K562 (cell line): ENCODE data around the gene POLR2L. TPM values are rescaled to one million over a fixed set of nuclear protein-coding genes. Genes with fewer than 3 reads are reported as not detected.

ENCODE experiments used
- ARID4B ChIP-seq: sonication (generic); formaldehyde crosslinking; IDR thresholded peaks from 2 replicates; pipeline ENCODE4 v1.8.0; 2022; ENCODE audit warnings: mild to moderate bottlenecking, missing genetic modification reagents
- CEBPZ ChIP-seq: fragments of 150-350 bp; IDR thresholded peaks from 2 replicates; pipeline ENCODE4 v1.6.1; 2014; ENCODE audit warnings: low read depth, mild to moderate bottlenecking, low read length, borderline replicate concordance
- CHD4 ChIP-seq: fragments of 200-600 bp; sonication (generic); IDR thresholded peaks from 3 replicates; pipeline ENCODE4 v1.6.1; 2012; ENCODE audit warnings: low read depth, mild to moderate bottlenecking, mixed read lengths, low read length, inconsistent platforms; ENCODE audit not compliant: insufficient read depth, insufficient replicate concordance, poor library complexity, severe bottlenecking
- CREB1 ChIP-seq, 2 experiments: sonication (generic) in 1 of 2; formaldehyde crosslinking in 1 of 2; IDR thresholded peaks; 2 replicates each; pipeline versions ENCODE4 v1.6.1 to v1.8.0; 2012 to 2022; ENCODE audit warnings: inconsistent platforms in 1 of 2, mild to moderate bottlenecking in 1 of 2, missing genetic modification reagents in 1 of 2, moderate library complexity in 1 of 2
- EGR1 ChIP-seq: fragments of 450-650 bp; conservative IDR thresholded peaks from 2 replicates; pipeline ENCODE4 v1.6.1; 2017; ENCODE audit warnings: mild to moderate bottlenecking
- FOXO4 ChIP-seq: fragments of 450-650 bp; formaldehyde crosslinking; IDR thresholded peaks from 2 replicates; pipeline ENCODE4 v1.4.0; 2020; ENCODE audit warnings: mild to moderate bottlenecking, moderate library complexity
- GMEB1 ChIP-seq: fragments of 250-450 bp; sonication (Bioruptor Pico); IDR thresholded peaks from 2 replicates; pipeline ENCODE4 v1.4.0; 2020; ENCODE audit warnings: mild to moderate bottlenecking
- HIVEP1 ChIP-seq: fragments of 250-450 bp; sonication (Bioruptor Pico); IDR thresholded peaks from 2 replicates; pipeline ENCODE4 v1.4.0; 2020; ENCODE audit warnings: mild to moderate bottlenecking
- HNRNPLL ChIP-seq: fragments of 200-400 bp; formaldehyde crosslinking; IDR thresholded peaks from 2 replicates; pipeline ENCODE4 v1.6.1; 2017; ENCODE audit warnings: low read length, low read depth, mild to moderate bottlenecking; ENCODE audit not compliant: poor library complexity, severe bottlenecking
- PKNOX1 ChIP-seq: fragments of 450-650 bp; IDR thresholded peaks from 2 replicates; pipeline ENCODE4 v1.6.1; 2016
- TAF1 ChIP-seq: IDR thresholded peaks from 2 replicates; pipeline ENCODE4 v1.6.1; 2011; ENCODE audit warnings: mild to moderate bottlenecking, low read length, moderate library complexity; ENCODE audit not compliant: insufficient read depth, control insufficient read depth, severe bottlenecking; ENCODE audit errors: extremely low read depth
- ZBTB17 ChIP-seq: fragments of 450-650 bp; formaldehyde crosslinking; IDR thresholded peaks from 2 replicates; pipeline ENCODE4 v1.4.0; 2020; ENCODE audit warnings: mild to moderate bottlenecking
- ZNF431 ChIP-seq: sonication (generic); formaldehyde crosslinking; IDR thresholded peaks from 2 replicates; pipeline ENCODE4 v1.8.0; 2022; ENCODE audit warnings: mild to moderate bottlenecking, missing genetic modification reagents
- polyA plus RNA-seq, 8 experiments: library from polyadenylated mRNA; depleted of rRNA in 4 of 8; stranded (reverse) in 5 of 8; unstranded in 3 of 8; fragments of >200 nt; fragmentation: Nextera tagmentation in 2 of 8; fragmentation: Illumina TruSeq in 1 of 8; extraction: Ambion mirVana in 2 of 8; extraction: Trizol in 1 of 8; gene quantifications; 2 replicates each; pipeline versions ENCODE4 v1.2.1 to v1.2.3, GENCODE V29; 2011 to 2014; ENCODE audit warnings: inconsistent platforms in 1 of 8, missing spikeins in 1 of 8
- total RNA-seq, 7 experiments: library from RNA; depleted of rRNA in 6 of 7; stranded (reverse); fragments of >200 nt in 6 of 7; fragmentation: Illumina TruSeq in 2 of 7; extraction: Trizol in 2 of 7; gene quantifications; 2 replicates each; pipeline versions ENCODE4 v1.2.1 to v1.2.3, GENCODE V29; 2011 to 2021; ENCODE audit warnings: low replicate concordance in 1 of 7

POLR2L gene
- total and polyA plus RNA-seq, 9 of the 15 experiments (the other 6 are each of a cell fraction or from before 2014, with no cell fraction given), result 38.3 to 688 (median 108) TPM

- peak; percentile 97 for TF ChIP-seq ARID4B (CRISPR knock-in tag)
- 0 out of 2 replicates have a peak, but pooled peaks have one; percentile 38 for TF ChIP-seq HIVEP1 (CRISPR knock-in tag)
- TF ChIP-seq CREB1 (IDR thresholded peaks at IDR 0.05), result peak; percentile 33
- peak; percentile 61 for TF ChIP-seq CREB1 (CRISPR knock-in tag; IDR thresholded peaks at IDR 0.05)
- no peak for TF ChIP-seq CHD4
- peak; percentile 40; the same call in 1 of the 2 replicates for TF ChIP-seq ZBTB17 (CRISPR knock-in tag)
- TF ChIP-seq HNRNPLL, result peak; percentile 54
- TF ChIP-seq CEBPZ, result no peak
- peak; percentile 71 for TF ChIP-seq EGR1
- 0 out of 2 replicates have a peak, but pooled peaks have one; percentile 54 for TF ChIP-seq ZNF431 (CRISPR knock-in tag)
- TF ChIP-seq GMEB1 (CRISPR knock-in tag), result peak; percentile 58
- TF ChIP-seq PKNOX1, result peak; percentile 97
- no peak for TF ChIP-seq FOXO4 (CRISPR knock-in tag)
- peak; percentile 91 for TF ChIP-seq TAF1
Measured at GRCh38 chr11:842370-843002, at the start of gene POLR2L, which contains the start of gene TSPAN4 (continued).
